GM12801 (cell line): Measurements from ENCODE around the gene YRDC.

Source experiments
- CTCF ChIP-seq: IDR thresholded peaks from one replicate; pipeline ENCODE4 v1.5.1; 2011; ENCODE audit warnings: control low read depth; ENCODE audit not compliant: insufficient read length; ENCODE audit errors: extremely low read depth

YRDC gene

DNA sequence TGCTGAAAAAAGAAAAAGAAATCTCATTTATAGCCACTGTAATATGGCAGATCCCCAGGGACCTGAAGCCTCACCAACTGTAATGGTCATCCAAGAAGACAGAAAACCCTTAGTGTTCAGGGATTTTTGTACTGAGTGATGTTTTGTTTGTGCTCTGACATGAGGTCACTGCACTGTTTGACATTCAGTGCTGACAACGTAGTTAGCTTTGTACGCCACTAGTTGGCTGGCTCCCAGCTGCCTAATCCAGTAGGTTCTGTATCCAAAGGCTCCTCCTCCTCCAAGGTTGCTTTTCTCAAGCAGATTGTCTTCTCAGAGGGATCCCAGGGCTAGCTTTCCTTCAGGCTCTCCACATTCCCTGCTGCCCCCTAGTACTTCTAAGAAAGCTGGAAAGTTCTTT is 9.5 kb upstream of the YRDC start:
- no peak for TF ChIP-seq CTCF

DNA sequence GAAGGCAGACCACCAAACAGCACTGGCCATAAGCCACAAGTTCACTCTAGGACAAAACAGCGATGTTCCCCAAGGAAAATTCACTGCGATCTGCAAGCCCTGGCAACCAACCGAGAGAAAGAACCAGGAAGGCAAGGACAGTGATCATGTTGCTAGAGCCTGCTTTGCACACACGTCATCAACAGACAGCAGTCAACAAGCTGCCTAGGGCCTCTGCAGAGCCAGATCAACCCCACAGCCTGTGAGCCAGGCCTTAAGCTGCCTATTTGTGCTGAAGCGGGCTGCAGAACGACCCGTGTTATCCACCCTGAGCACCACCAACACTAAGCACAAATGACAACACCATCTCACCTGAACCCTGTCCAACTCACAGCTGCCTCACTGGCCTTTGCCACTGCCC is 6.2 kb upstream of the YRDC start:
- TF ChIP-seq CTCF = no peak

DNA sequence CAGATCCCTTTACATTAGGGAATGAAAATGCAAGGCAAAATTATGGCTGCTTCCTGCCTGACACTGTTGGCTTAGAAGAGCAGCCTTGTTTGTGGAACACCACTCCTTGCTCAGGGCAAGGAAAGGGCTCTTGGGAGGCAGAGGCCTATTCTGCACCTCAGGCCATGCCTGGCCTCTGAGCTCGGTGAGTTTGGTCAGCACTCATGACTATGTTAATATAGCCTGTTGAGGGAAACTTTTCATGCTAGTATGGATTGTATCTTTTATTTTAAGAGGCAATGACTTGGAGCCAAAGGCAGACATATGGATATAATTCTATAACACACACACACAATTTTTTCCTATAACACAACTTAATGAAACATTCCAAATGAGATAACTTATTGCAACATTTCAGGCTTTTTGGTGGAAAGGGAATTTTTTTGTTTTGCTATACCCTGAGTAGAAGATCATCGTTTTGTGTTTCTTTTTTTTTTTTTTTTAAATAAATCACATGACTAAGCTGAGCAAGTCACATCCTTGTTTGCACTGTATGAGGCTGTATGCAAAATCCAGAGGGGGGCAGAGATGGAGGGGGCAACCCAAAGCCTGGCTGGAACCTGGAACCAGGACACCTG is 5.6 kb upstream of the YRDC start:
- TF ChIP-seq CTCF = no peak

DNA sequence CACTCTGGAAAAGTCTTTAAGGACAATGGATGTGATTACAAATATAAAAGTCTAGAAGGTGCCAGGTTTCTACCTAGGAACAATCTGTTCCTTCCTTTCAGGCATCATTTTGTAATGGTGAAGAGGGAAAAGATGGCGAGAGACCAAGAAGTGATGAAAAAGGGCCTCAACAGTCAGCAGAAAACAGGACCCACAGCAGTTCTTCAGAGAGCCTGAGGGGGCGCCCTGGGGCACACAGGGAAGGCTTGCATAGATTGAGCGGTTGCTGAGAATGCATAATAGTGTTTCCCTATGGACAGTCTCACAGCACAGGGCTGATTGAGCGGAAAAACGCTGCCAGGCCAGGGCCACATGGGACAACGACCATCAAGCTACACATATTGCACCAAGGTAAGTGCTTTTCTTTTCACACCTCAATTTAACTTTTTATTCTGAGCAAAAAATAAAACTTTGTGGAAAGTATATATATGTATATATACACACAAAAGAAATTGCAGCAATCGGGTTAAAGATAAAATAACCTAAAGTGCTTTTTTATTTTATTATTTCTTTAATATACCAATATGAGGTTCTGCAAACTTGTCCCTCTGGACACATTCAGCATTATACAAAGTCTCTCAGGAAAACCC is 3.1 kb upstream of the YRDC start:
- peak; percentile 10 for TF ChIP-seq CTCF

DNA sequence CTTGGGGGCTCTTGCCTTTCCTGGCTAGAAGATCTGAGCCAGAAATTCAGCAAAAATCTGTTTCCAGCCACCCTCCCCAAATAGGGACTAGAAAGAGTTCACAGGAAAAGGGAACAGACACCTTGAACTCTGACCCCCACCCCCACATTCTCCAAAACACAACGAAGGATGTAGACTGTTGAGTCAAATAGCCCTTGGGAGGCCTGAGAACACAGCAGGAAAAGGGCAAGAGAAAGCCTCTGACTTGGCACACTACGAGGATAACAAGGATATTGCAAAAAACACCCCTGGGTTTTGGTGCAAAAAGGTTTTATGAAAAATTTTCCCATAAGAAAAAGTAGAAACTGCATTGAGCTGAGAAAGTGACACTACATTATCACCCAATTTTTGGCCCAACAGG is 1.9 kb upstream of the YRDC start:
- no peak for TF ChIP-seq CTCF

- no peak for TF ChIP-seq CTCF
These were observed 636 bp upstream of the YRDC start for GRCh38 chr1:37808369-37809319.

- no peak for TF ChIP-seq CTCF
These were observed 821 bp downstream of the YRDC start for GRCh38 chr1:37807220-37807554.
